Measurements from ENCODE around the gene SETBP1.

SETBP1 gene

GRCh38 chr18:44819944-44820510 is 139.3 kb downstream of the SETBP1 start:
- DNase-seq = no peak

DNA sequence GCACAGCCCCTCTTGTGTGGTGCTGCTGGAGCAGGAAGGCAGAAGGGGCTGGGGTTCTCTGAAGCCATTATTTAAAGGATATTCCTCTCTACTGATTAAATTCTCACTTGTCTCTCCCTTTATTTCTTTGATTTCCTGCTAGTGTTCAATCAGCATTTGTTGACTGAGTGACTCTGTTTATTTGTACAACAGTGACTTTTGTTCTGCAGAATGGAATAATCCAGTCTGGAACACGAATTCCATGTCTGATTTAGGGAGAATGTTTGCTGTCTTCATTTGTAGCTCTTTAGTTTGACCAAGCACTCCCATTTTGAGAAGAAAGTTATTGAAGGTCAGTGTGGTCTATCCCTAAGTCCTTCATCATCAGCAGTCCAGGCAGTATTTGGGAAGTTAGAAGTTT is 141.2 kb downstream of the SETBP1 start:
- DNase-seq = no peak

- no peak for DNase-seq
Measured at GRCh38 chr18:44823286-44823685, 142.6 kb downstream of the SETBP1 start.

DNA sequence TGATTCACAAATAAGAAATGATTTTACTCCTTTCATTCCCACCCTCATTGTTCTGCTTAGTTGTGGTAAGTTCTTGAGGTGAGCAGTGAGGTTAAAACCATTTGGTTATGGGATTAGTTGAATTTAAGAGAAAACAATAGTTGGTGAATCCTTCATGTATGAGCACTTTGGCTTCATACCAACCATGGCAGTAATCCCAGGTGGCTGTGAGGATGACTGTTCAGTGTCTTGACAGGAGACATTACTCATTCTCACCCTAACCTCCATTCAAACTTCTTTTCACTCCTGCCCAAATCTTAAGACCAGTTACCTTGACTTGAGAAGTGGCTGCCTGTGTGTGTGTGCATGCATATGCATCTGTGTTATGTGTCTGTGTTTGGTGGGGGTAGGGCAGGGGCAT is 143.1 kb downstream of the SETBP1 start:
- DNase-seq = no peak

DNA sequence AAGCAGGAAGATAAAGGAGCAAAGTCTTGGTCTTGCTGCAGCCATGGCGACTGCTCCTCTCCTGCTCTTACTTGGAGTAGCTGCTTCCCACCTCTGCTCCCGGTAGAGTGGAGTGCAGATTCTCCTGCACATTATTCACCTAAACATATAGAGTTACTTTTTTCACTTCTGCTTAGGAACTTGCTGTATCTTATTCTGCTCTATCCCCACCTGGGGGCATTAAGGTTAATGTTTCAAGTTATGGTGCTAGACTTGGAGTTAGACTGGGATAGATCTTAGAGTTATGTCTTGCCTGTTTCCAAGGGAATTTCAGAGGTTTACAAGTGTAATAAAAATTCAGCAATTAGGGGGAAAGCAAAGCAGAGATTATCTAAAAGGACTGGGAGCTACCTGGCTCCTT is 144.2 kb downstream of the SETBP1 start:
- DNase-seq = no peak

GRCh38 chr18:44826418-44827259 is 146.0 kb downstream of the SETBP1 start:
- DNase-seq = peak; percentile 85

GRCh38 chr18:44828080-44828479 is 147.4 kb downstream of the SETBP1 start:
- peak; percentile 75 for DNase-seq

DNA sequence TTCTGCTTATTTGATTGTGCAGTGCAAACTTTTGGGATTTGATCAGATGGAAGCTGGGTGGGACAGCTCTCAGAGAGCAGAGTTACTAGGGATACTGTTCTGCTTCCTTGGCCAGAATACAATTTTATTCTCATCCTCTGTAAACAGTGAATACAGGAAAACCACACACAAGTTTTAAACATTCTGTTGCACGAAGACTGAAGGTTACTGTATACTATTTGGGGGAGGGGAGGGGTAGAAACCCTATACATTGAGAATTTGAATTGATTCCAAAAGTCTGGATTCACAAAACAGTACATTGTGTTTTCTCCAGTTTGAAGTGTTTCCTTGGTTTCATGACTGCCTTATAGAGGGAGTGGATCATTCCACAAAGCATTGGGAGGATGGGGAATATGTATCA is 149.9 kb downstream of the SETBP1 start:
- DNase-seq = peak; percentile 64

DNA sequence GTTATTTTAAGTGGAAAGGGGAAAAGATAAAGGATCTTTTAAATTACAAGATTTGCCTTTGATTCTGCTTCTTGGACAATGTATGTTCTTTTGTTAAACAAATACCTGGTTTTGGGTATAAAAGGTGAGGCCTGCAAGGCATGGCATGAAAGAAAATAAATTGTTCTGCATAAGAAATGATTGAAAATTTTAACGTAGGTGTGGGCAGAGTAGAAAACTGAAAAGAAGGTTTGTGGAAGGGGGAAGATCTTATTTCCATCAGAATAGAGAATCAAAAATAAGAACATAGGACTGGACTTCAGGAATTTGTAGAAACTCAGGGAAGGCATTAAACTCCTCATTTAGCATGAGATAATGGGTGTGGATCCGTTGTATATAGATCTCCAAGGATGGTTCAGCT is 153.1 kb downstream of the SETBP1 start:
- no peak for DNase-seq

- no peak for DNase-seq
Measured at GRCh38 chr18:44834867-44835469, 154.3 kb downstream of the SETBP1 start.

DNA sequence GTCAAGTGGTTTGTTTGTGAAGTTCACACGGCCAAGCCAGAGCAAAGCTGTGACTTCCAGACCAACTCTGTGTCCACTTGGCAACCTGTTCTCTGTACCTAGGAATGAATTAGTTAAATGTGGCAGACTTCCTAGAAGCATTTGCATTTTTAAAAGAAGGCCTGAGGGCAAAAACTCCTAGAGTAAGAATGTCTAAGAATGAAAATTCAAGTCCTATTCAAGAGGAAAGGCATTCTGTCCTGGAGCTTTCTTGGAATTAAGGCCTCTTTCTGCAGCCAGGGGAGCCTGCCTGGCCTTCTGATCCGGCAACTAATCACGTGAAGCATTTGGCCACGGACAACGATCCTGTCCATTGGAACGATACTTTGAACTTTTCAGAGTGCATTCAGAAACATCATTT is 155.0 kb downstream of the SETBP1 start:
- DNase-seq = no peak

- DNase-seq = no peak
Measured at GRCh38 chr18:44836263-44836662, 155.6 kb downstream of the SETBP1 start.

- no peak for DNase-seq
Measured at GRCh38 chr18:44837482-44838180, 156.9 kb downstream of the SETBP1 start.

GRCh38 chr18:44838971-44839666 is 158.4 kb downstream of the SETBP1 start:
- no peak for DNase-seq

- DNase-seq = no peak
Measured at GRCh38 chr18:44840058-44840790, 159.5 kb downstream of the SETBP1 start.

- DNase-seq = no peak
Measured at GRCh38 chr18:44841221-44841620, 160.5 kb downstream of the SETBP1 start.

DNA sequence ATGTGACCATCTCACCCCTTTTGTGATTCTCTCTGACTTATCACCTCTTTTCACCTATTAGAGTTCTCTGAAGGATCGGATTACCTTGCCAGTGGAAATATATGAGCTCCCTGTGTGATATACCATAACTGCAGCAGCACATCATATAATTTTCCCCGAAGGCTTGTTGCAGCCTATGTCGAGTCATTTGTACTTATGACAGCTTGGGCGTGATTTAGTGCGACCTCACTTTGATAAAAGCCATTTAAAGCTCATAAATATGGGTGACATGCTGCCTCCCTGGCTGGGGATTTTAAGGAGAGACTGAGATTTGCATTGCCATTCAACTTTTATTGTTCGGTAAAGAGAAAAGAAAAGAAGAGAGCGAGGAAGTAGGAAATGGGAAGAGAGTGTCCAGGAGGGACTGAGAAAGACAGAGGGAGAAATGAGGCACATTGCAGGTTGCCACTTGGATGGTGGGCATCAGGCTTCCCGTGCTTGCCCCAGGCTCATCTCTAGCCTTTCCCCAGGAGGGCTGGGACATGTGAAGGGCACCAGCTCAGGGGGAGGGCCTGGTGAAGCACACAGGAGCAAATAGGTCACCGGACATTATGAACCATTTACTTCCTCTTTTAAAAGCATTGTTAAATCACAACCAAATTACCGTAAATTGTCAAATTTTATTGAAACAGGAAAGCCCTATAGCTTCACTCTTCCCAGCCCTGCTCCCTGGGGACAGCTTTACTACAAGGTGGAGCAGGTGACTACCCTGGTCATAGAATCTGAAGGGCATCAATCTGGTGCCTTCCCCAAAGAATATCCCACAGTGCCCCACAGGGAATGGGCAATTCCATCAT is 161.3 kb downstream of the SETBP1 start:
- no peak for DNase-seq

DNA sequence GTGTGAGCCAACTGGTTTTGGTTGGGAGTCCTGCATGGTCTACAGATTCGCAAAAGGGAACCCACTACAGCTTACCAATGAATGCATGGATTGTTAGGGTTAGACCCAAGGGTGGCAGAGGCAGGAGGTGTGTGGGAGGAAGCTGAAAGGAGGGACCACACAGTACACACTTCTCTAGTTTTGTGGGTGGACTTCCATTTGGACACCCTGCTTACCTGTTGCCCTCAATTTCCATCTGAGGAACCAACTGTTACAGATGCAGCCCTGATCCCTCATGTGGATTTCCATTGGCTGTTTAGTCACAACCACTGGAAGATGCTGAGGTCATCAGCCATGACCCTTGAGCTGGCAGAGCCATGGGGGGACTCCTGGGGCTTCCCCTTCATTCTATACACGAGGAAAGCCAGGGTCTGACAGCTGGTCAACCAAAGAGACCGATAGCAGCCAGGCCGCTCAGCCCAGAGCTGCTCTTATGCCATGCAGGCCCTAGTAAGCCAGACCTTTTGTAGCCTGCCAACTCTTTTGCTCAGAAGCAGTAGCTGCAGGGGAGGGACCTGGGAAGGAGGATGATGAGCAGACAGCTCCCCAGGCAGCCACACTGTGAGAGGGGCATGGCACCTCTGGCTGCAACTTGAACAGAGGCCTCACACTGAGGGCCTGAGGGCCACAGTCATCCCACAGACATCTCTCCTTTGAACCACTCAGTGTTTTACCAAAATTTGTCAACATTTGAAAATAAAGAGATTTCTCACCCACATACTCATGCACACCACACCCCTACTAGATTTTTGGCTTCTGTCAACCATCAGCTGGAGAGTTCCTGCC is 162.1 kb downstream of the SETBP1 start:
- DNase-seq = no peak

DNA sequence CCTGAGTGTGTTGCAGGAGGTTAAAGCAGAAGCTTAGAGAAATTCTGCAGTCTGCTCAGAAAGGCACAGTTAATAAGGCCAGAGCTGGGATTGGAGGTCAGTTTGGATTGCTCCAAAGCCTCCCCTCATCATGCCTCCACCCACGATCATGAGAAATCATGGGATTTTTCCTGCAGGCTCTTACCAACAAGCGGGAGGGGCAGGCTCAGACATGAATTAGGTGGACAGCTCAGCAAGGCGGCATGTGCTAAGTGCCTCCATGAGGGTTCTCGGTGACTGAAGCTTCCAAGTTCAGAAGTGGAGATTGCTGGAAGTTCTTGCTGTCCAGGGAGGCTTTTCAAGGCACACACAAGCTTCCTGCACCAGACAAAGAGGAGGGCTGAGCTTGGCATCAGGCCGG is 163.8 kb downstream of the SETBP1 start:
- no peak for DNase-seq

DNA sequence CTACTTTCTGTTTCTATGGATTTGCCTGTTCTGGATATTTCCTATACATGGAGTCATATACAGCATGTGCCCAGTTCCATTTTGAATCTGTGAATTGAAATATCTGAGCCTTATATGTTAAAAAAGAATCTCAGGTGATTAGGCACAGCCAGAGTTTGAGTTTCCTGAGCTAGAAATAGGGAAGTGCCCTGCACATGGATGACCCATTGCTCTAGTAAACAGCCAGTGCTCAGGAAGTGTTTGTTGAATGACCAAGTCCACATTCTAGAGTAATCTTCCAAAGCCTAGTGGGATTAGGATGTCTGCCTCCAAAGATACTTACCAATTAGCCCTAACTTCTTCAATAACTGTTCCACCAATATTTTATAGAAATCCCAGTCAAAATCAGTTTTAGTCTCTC is 165.8 kb downstream of the SETBP1 start:
- no peak for DNase-seq

Measured in eye (tissue), 1 donor.